HEK293 (cell line): Measurements from ENCODE around the gene C3orf20.

Source experiments
- CTCF ChIA-PET: fragments of 350-600 bp; formaldehyde crosslinking; extraction: SDS; loops from one replicate; lab custom pipeline; 2021; ENCODE audit warnings: antibody characterized with exemption; lab: Yijun Ruan, JAX
- POLR2A ChIA-PET: fragments of 300-600 bp; formaldehyde crosslinking; extraction: SDS; loops from one replicate; lab custom pipeline; 2020; ENCODE audit warnings: antibody characterized with exemption, inconsistent platforms; lab: Yijun Ruan, JAX
- H3K27ac ChIP-seq: fragments of 200-500 bp; sonication (Bioruptor generic); 2 replicates; pipeline ENCODE4 v1.5.1; 2014; ENCODE audit warnings: low read depth, low read length, control low read depth, inconsistent platforms; ENCODE audit errors: extremely low read depth
- H3K36me3 ChIP-seq, 2 experiments: fragments of 200-500 bp in 1 of 2; sonication (Bioruptor generic) in 1 of 2; 1 replicate in 1 of 2; 2 replicates in 1 of 2; pipeline ENCODE4 v1.5.1; 2014 to 2017; ENCODE audit warnings: inconsistent platforms in 2 of 2, low read length in 2 of 2; ENCODE audit not compliant: control insufficient read depth in 2 of 2, insufficient read depth in 1 of 2
- H3K4me1 ChIP-seq: fragments of 200-500 bp; sonication (Bioruptor generic); 2 replicates; pipeline ENCODE4 v1.5.1; 2014; ENCODE audit warnings: mild to moderate bottlenecking, low read length, inconsistent platforms; ENCODE audit not compliant: control insufficient read depth, insufficient read depth
- H3K4me3 ChIP-seq: 2 replicates; pipeline ENCODE4 v1.5.1; 2011; ENCODE audit warnings: low read depth, mild to moderate bottlenecking, control low read depth, low read length, moderate library complexity
- H3K9me3 ChIP-seq: fragments of 200-500 bp; sonication (Bioruptor generic); 2 replicates; pipeline ENCODE4 v1.5.1; 2014; ENCODE audit warnings: low read depth, low read length, inconsistent platforms; ENCODE audit not compliant: control insufficient read depth, insufficient read depth
- KLF16 ChIP-seq: fragments of 450-650 bp; formaldehyde crosslinking; IDR thresholded peaks from 2 replicates; pipeline ENCODE4 v1.5.1; 2017; ENCODE audit warnings: missing biosample characterization, missing genetic modification characterization
- KLF7 ChIP-seq: fragments of 450-650 bp; formaldehyde crosslinking; IDR thresholded peaks from 2 replicates; pipeline ENCODE4 v1.5.1; 2016; ENCODE audit warnings: missing biosample characterization, missing genetic modification characterization, borderline replicate concordance
- RBAK ChIP-seq: fragments of 450-650 bp; formaldehyde crosslinking; IDR thresholded peaks from 2 replicates; pipeline ENCODE4 v1.5.1; 2016; ENCODE audit warnings: missing biosample characterization, missing genetic modification characterization
- SALL2 ChIP-seq: fragments of 450-650 bp; formaldehyde crosslinking; IDR thresholded peaks from 2 replicates; pipeline ENCODE4 v1.5.0; 2017; ENCODE audit warnings: missing biosample characterization, mild to moderate bottlenecking, missing genetic modification characterization, borderline replicate concordance
- WT1 ChIP-seq: fragments of 450-650 bp; formaldehyde crosslinking; IDR thresholded peaks from 2 replicates; pipeline ENCODE4 v1.5.1; 2016; ENCODE audit warnings: missing biosample characterization, missing genetic modification characterization
- ZNF114 ChIP-seq: fragments of 450-650 bp; formaldehyde crosslinking; IDR thresholded peaks from 2 replicates; pipeline ENCODE4 v1.5.0; 2017; ENCODE audit warnings: missing biosample characterization, missing genetic modification characterization
- ZNF23 ChIP-seq: fragments of 450-650 bp; formaldehyde crosslinking; IDR thresholded peaks from 2 replicates; pipeline ENCODE4 v1.5.1; 2016; ENCODE audit warnings: missing biosample characterization, missing genetic modification characterization, borderline replicate concordance
- ZNF366 ChIP-seq: fragments of 450-650 bp; formaldehyde crosslinking; conservative IDR thresholded peaks from 2 replicates; pipeline ENCODE4 v1.5.1; 2016; ENCODE audit warnings: missing biosample characterization, missing genetic modification characterization
- ZNF394 ChIP-seq: fragments of 450-650 bp; formaldehyde crosslinking; IDR thresholded peaks from 2 replicates; pipeline ENCODE4 v1.5.1; 2016; ENCODE audit warnings: missing biosample characterization, missing genetic modification characterization, mild to moderate bottlenecking, moderate library complexity, borderline replicate concordance
- ZNF544 ChIP-seq: fragments of 450-650 bp; formaldehyde crosslinking; IDR thresholded peaks from 2 replicates; pipeline ENCODE4 v1.5.0; 2017; ENCODE audit warnings: missing biosample characterization, missing genetic modification characterization
- ZNF548 ChIP-seq: fragments of 450-650 bp; formaldehyde crosslinking; IDR thresholded peaks from 2 replicates; pipeline ENCODE4 v1.5.1; 2016; ENCODE audit warnings: missing biosample characterization, missing genetic modification characterization
- ZNF600 ChIP-seq: fragments of 450-650 bp; formaldehyde crosslinking; IDR thresholded peaks from 2 replicates; pipeline ENCODE4 v1.5.1; 2016; ENCODE audit warnings: missing biosample characterization, missing genetic modification characterization
- ZNF623 ChIP-seq: fragments of 450-650 bp; formaldehyde crosslinking; IDR thresholded peaks from 2 replicates; pipeline ENCODE4 v1.5.1; 2016; ENCODE audit warnings: missing biosample characterization, missing genetic modification characterization
- ZNF629 ChIP-seq: fragments of 450-650 bp; formaldehyde crosslinking; IDR thresholded peaks from 2 replicates; pipeline ENCODE4 v1.5.1; 2017; ENCODE audit warnings: missing biosample characterization, missing genetic modification characterization
- ZNF654 ChIP-seq: fragments of 450-650 bp; formaldehyde crosslinking; IDR thresholded peaks from 2 replicates; pipeline ENCODE4 v1.5.1; 2016; ENCODE audit warnings: low read depth, missing biosample characterization, missing genetic modification characterization
- ZNF704 ChIP-seq: fragments of 450-650 bp; formaldehyde crosslinking; IDR thresholded peaks from 2 replicates; pipeline ENCODE4 v1.5.1; 2016; ENCODE audit warnings: missing biosample characterization, missing genetic modification characterization
- ZNF707 ChIP-seq: fragments of 450-650 bp; formaldehyde crosslinking; IDR thresholded peaks from 2 replicates; pipeline ENCODE4 v1.5.1; 2016; ENCODE audit warnings: missing biosample characterization, missing genetic modification characterization
- ZNF843 ChIP-seq: fragments of 450-650 bp; formaldehyde crosslinking; IDR thresholded peaks from 2 replicates; pipeline ENCODE4 v1.5.1; 2016; ENCODE audit warnings: missing biosample characterization, missing genetic modification characterization
- TF ChIP-seq, protein P1 (sequence below): fragments of 450-650 bp; formaldehyde crosslinking; IDR thresholded peaks from 2 replicates; pipeline ENCODE4 v1.5.1; 2016; ENCODE audit warnings: missing biosample characterization, missing genetic modification characterization

C3orf20 gene

DNA sequence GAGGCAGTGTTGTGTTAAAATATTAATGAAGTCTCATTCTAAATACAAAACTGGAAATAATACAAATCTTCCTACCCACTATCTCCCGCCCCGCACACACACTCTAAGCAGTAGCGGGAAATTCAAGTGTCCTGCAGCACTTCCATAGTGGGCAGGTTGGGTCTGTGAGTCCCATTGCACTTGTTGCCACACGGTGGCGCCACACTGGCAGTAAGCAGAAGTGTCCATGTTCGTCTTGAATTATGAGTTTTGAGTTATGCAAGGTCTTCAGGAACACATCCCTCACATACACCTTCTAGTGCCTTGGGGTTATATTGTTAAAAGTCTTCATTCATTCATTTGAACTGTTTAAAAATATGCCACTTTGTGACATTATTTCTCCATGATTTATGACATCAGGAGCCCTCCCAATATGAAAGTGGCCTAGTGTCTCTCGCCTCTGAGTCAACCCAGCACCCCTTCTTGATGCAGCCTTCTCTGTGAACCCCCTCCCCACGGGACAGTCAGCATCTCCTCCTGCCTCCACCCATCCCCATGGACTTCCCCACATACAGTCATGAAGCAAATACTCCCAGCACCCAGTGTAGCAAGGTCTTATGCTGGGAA, 41.0 kb upstream of the C3orf20 start:
- Histone ChIP-seq H3K4me1 (no peaks in the 10 kb centered on the region), H3K36me3 (no peaks in the 10 kb centered on the region), H3K27ac (no peak overlapping the region), H3K4me3 (no peak overlapping the region)
- CTCF ChIA-PET = interaction anchor here (1.0 to 2.2 kb wide), 5 partner anchors 10 to 293 kb away, joined by 3 to 7 read pairs (median 3); no protein-coding TSS in a partner anchor
- no peak for TF ChIP-seq SALL2
- peak; percentile 45 for TF ChIP-seq ZNF654 (tag by site-specific recombination)
- TF ChIP-seq, all 188 proteins: peak for 1
- POLR2A ChIA-PET = no interaction called here
- H3K9me3 ChIP-seq = no peaks in the 10 kb centered on the region

DNA sequence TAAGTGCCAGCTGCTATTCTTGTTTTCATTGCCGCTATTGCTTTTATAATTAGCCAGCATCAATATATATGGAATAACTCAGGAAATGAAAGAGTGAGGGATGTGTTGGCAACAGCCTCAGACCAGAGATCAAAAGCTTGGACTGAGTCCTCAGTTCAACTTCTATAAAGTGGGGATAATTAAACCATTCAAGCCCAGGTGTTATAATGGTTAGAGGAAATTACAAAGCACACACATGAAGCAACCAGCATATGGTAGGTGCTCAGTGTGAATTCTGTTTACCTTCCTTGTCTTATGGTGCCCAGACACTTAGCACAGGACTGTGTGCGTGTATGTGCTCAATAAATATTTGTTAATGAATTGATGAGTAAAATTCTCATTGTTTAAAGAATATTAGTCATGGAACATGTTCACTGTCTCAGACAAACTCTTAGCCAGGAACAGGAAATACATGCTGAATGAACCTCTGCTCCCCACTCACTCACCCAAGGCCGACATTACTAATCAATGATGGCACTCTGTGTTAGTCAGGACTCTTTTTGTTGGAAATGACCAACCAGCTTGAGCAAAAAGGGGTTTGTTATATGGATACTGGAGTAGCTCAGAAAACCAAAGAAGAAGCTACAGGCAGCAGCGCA, 40.1 kb upstream of the C3orf20 start:
- ChIA-PET POLR2A (interaction anchor here (0.6 kb wide), 1 partner anchor 24 kb away, joined by 5 read pairs; no protein-coding TSS in a partner anchor), CTCF (interaction anchor here (1.0 to 2.0 kb wide), 11 partner anchors 9 to 374 kb away, joined by 3 to 10 read pairs (median 4); partner anchors contain the start of gene CCDC174)
- no peaks in the 10 kb centered on the region for H3K4me1 ChIP-seq
- H3K27ac ChIP-seq = no peak overlapping the region
- no peaks in the 10 kb centered on the region for H3K9me3 ChIP-seq
- H3K36me3 ChIP-seq = no peaks in the 10 kb centered on the region
- TF ChIP-seq ZNF544 (no peak), ZNF843 (tag by site-specific recombination) (no peak), ZNF704 (tag by site-specific recombination) (no peak), ZNF600 (tag by site-specific recombination) (no peak), ZNF394 (tag by site-specific recombination) (no peak), ZNF707 (tag by site-specific recombination) (no peak), ZNF548 (tag by site-specific recombination) (no peak), WT1 (tag by site-specific recombination) (no peak), ZNF366 (tag by site-specific recombination) (no peak), RBAK (tag by site-specific recombination) (no peak), ZNF114 (no peak), ZNF623 (tag by site-specific recombination) (no peak), ZNF23 (tag by site-specific recombination) (no peak), KLF16 (tag by site-specific recombination) (no peak), ZNF629 (no peak), KLF7 (tag by site-specific recombination) (no peak)
- TF ChIP-seq, protein P1, sequence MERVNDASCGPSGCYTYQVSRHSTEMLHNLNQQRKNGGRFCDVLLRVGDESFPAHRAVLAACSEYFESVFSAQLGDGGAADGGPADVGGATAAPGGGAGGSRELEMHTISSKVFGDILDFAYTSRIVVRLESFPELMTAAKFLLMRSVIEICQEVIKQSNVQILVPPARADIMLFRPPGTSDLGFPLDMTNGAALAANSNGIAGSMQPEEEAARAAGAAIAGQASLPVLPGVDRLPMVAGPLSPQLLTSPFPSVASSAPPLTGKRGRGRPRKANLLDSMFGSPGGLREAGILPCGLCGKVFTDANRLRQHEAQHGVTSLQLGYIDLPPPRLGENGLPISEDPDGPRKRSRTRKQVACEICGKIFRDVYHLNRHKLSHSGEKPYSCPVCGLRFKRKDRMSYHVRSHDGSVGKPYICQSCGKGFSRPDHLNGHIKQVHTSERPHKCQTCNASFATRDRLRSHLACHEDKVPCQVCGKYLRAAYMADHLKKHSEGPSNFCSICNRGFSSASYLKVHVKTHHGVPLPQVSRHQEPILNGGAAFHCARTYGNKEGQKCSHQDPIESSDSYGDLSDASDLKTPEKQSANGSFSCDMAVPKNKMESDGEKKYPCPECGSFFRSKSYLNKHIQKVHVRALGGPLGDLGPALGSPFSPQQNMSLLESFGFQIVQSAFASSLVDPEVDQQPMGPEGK (tag by site-specific recombination) = no peak
- H3K4me3 ChIP-seq = no peak overlapping the region
